K562 (cell line): ENCODE measurements around the gene CLIC3. TPM values are rescaled to one million over a fixed set of nuclear protein-coding genes. Genes with fewer than 3 reads are reported as not detected.

Source experiments
- ATAC-seq: fragments of 200-7000 bp; cut with Tn5 transposase; 3 replicates; pipeline ENCODE4 v1.9.1; 2020; ENCODE audit warnings: moderate library complexity
- BruUV-seq: library from RNA; stranded (reverse); fragments of 400-500 nt; replicated peaks from 2 replicates; lab custom pipeline; 2021; lab: Mats Ljungman, UMichigan
- CTCF ChIA-PET: fragments of 300-600 bp; formaldehyde crosslinking; extraction: SDS; loops from one replicate; lab custom pipeline; 2021; ENCODE audit warnings: low intra/inter-chr PET ratio; lab: Yijun Ruan, JAX
- POLR2A ChIA-PET: fragments of 300-600, 350-650 bp; sonication (Branson Sonifier 250); formaldehyde crosslinking; extraction: SDS; loops from one replicate; lab custom pipeline; 2021; ENCODE audit warnings: antibody characterized with exemption, inconsistent platforms; lab: Yijun Ruan, JAX
- DNase-seq, 4 experiments: peaks; one replicate each; pipeline versions ENCODE4 v3.0.0 to v3.0.0-alpha.2; 2011 to 2018; ENCODE audit warnings: low spot score in 3 of 4, mixed read lengths in 3 of 4; ENCODE audit errors: extremely low read depth in 1 of 4
- FAIRE-seq: peaks from 2 replicates; lab custom pipeline; 2011; peaks lifted over from hg19 to GRCh38; lab: Jason Lieb, UNC
- H2AFZ ChIP-seq: 2 replicates; pipeline ENCODE4 v1.6.0; 2011; ENCODE audit warnings: low read depth, low read length, control low read depth, inconsistent platforms
- H3K27ac ChIP-seq: fragments of 200-600 bp; 3 replicates; pipeline ENCODE4 v1.8.0; 2011; ENCODE audit warnings: low read depth, mild to moderate bottlenecking, control low read depth, inconsistent platforms, low read length, moderate library complexity, mixed read lengths; ENCODE audit errors: extremely low read depth
- H3K27me3 ChIP-seq, 2 experiments: fragments of 300-600 bp in 1 of 2; 2 replicates in 1 of 2; 3 replicates in 1 of 2; pipeline versions ENCODE4 v1.6.0 to v1.8.0; 2011; ENCODE audit warnings: inconsistent platforms in 2 of 2, low read length in 2 of 2, mild to moderate bottlenecking in 1 of 2, mixed read lengths in 1 of 2, moderate library complexity in 1 of 2; ENCODE audit not compliant: control insufficient read depth in 2 of 2, insufficient read depth in 2 of 2
- H3K36me3 ChIP-seq: fragments of 300-600 bp; 3 replicates; pipeline ENCODE4 v1.8.0; 2011; ENCODE audit warnings: mild to moderate bottlenecking, low read length, inconsistent platforms; ENCODE audit not compliant: control insufficient read depth, insufficient read depth
- H3K4me1 ChIP-seq, 2 experiments: fragments of 200-600 bp in 1 of 2; replicated peaks in 1 of 2; 2 replicates in 1 of 2; 3 replicates in 1 of 2; pipeline versions ENCODE4 v1.5.1 to v1.8.0; 2011; ENCODE audit warnings: inconsistent platforms in 2 of 2, low read length in 2 of 2, mild to moderate bottlenecking in 1 of 2, mixed read lengths in 1 of 2, moderate library complexity in 1 of 2; ENCODE audit not compliant: control insufficient read depth in 2 of 2, insufficient read depth in 2 of 2
- H3K4me2 ChIP-seq: 2 replicates; pipeline ENCODE4 v1.6.1; 2011; ENCODE audit warnings: low read length, control low read depth, inconsistent platforms, mixed read lengths; ENCODE audit not compliant: insufficient read depth
- H3K4me3 ChIP-seq: fragments of 200-600 bp; sonication (generic), shearing (Covaris generic); 2 replicates; pipeline ENCODE4 v1.5.1; 2016; ENCODE audit warnings: control low read depth, inconsistent platforms
- H3K79me2 ChIP-seq: fragments of 200-600 bp; 3 replicates; pipeline ENCODE4 v1.8.0; 2011; ENCODE audit warnings: low read length, inconsistent platforms; ENCODE audit not compliant: control insufficient read depth, insufficient read depth
- H3K9ac ChIP-seq, 2 experiments: 2 replicates each; pipeline versions ENCODE4 v1.6.0 to v1.6.1; 2011; ENCODE audit warnings: low read depth in 2 of 2, low read length in 2 of 2, control low read depth in 1 of 2, inconsistent platforms in 1 of 2, mild to moderate bottlenecking in 1 of 2, mixed read lengths in 1 of 2; ENCODE audit not compliant: insufficient read depth in 1 of 2
- H3K9me1 ChIP-seq: one replicate; pipeline ENCODE4 v1.6.0; 2011; ENCODE audit warnings: inconsistent platforms, mild to moderate bottlenecking, low read length, moderate library complexity; ENCODE audit not compliant: control insufficient read depth, insufficient read depth
- H3K9me3 ChIP-seq: replicated peaks from 2 replicates; pipeline ENCODE4 v1.5.1; 2011; ENCODE audit warnings: low read depth, low read length, inconsistent platforms; ENCODE audit not compliant: control insufficient read depth, insufficient read depth
- H4K20me1 ChIP-seq: replicated peaks from 2 replicates; pipeline ENCODE4 v1.6.1; 2011; ENCODE audit warnings: low read length, inconsistent platforms, mixed read lengths; ENCODE audit not compliant: control insufficient read depth, insufficient read depth
- CTBP1 ChIP-seq: fragments of 450-650 bp; IDR thresholded peaks from 2 replicates; pipeline ENCODE4 v1.6.1; 2016; ENCODE audit warnings: borderline replicate concordance
- ETV6 ChIP-seq, 3 experiments: fragments of 150-350 bp in 1 of 3; sonication (generic) in 1 of 3; formaldehyde crosslinking in 1 of 3; IDR thresholded peaks; 2 replicates each; pipeline versions ENCODE4 v1.6.1 to v1.8.0; 2014 to 2022; ENCODE audit warnings: borderline replicate concordance in 2 of 3, low read depth in 2 of 3, antibody characterized with exemption in 1 of 3, low read length in 1 of 3, mild to moderate bottlenecking in 1 of 3, missing genetic modification reagents in 1 of 3
- KDM4B ChIP-seq, 2 experiments: fragments of 450-650 bp in 1 of 2; sonication (generic) in 1 of 2; IDR thresholded peaks; 2 replicates each; pipeline ENCODE4 v1.6.1; 2016 to 2017; ENCODE audit warnings: borderline replicate concordance in 2 of 2, antibody characterized with exemption in 1 of 2, low read depth in 1 of 2, mild to moderate bottlenecking in 1 of 2
- ZNF764 ChIP-seq: fragments of 250-450 bp; sonication (Bioruptor Pico); IDR thresholded peaks from 2 replicates; pipeline ENCODE4 v1.4.0; 2020; ENCODE audit warnings: low read depth, mild to moderate bottlenecking, moderate library complexity
- WGBS: fragments of 100-300 bp; shearing (Covaris generic); methylation state at CpG from one replicate; pipeline ENCODE4 v1.1.6; 2016; ENCODE audit warnings: low coverage, mixed read lengths; ENCODE audit not compliant: insufficient coverage; ENCODE audit errors: missing lambda C conversion rate; 5-methylcytosine and 5-hydroxymethylcytosine counted together
- in situ Hi-C: fragments of 300-500 bp; cut with MboI; formaldehyde crosslinking; loops from 4 replicates; pipeline ENCODE4 v1.15.0; 2018; ENCODE audit warnings: inconsistent platforms, mixed read lengths
- intact Hi-C: fragments of 100-400 bp; cut with micrococcal nuclease; formaldehyde crosslinking; loops from 2 replicates; pipeline ENCODE4 v1.14.2; 2022
- polyA plus RNA-seq, 8 experiments: library from polyadenylated mRNA; depleted of rRNA in 4 of 8; stranded (reverse) in 5 of 8; unstranded in 3 of 8; fragments of >200 nt; fragmentation: Nextera tagmentation in 2 of 8; fragmentation: Illumina TruSeq in 1 of 8; extraction: Ambion mirVana in 2 of 8; extraction: Trizol in 1 of 8; gene quantifications; 2 replicates each; pipeline versions ENCODE4 v1.2.1 to v1.2.3, GENCODE V29; 2011 to 2014; ENCODE audit warnings: inconsistent platforms in 1 of 8, missing spikeins in 1 of 8
- total RNA-seq, 7 experiments: library from RNA; depleted of rRNA in 6 of 7; stranded (reverse); fragments of >200 nt in 6 of 7; fragmentation: Illumina TruSeq in 2 of 7; extraction: Trizol in 2 of 7; gene quantifications; 2 replicates each; pipeline versions ENCODE4 v1.2.1 to v1.2.3, GENCODE V29; 2011 to 2021; ENCODE audit warnings: low replicate concordance in 1 of 7

The CLIC3 gene
- total and polyA plus RNA-seq, 9 of the 15 experiments (the other 6 are each of a cell fraction or from before 2014, with no cell fraction given): 0.27 to 0.29 TPM; not detected in 7

GRCh38 chr9:137002646-137003041, 6.3 kb upstream of the CLIC3 start:
- H3K4me1 ChIP-seq: peaks cover 3 to 34% of the 10 kb centered on the region in 2 experiments; a peak in 3 of 5 replicates

GRCh38 chr9:137001857-137002645, 5.7 kb upstream of the CLIC3 start:
- Histone ChIP-seq H2AFZ (no peak overlapping the region), H3K4me2 (no peak overlapping the region), H3K4me1 (peaks cover 8 to 34% of the 10 kb centered on the region in 2 experiments; a peak in 3 of 5 replicates), H3K9ac (peak overlapping the region in 1 of 2 experiments; percentile 72; a peak in 2 of 4 replicates), H3K79me2 (no peaks in the 10 kb centered on the region), H3K9me3 (0 out of 2 replicates have a peak, but pooled peaks cover 1% of the 10 kb centered on the region), H3K27me3 (no peaks in the 10 kb centered on the region), H3K27ac (no peak overlapping the region), H3K36me3 (no peaks in the 10 kb centered on the region), H3K9me1 (no peaks in the 10 kb centered on the region), H4K20me1 (no peaks in the 10 kb centered on the region), H3K4me3 (no peak overlapping the region)
- in situ Hi-C loops (no loop called here), intact Hi-C loops (no loop called here)
- ChIA-PET POLR2A (interaction anchor here (0.6 to 1.3 kb wide), 3 partner anchors 10 to 240 kb away, joined by 3 to 5 read pairs (median 3); partner anchors contain the start of gene PAXX), CTCF (no interaction called here)
- 44% methylated on average over 18 of the region's 20 CpGs for WGBS
- no peak for FAIRE-seq
- BruUV-seq: no TSS peak
- TF ChIP-seq CTBP1 (no peak), KDM4B (IDR thresholded peaks at IDR 0.05; ENCODE audit: borderline replicate concordance in 2 of 2, low read depth in 1 of 2) (no peak)
- no peak for ATAC-seq
- DNase-seq: no peak

More at GRCh38 chr9:137002646-137003041, 6.3 kb upstream of the CLIC3 start:
- DNase-seq (no peak), ATAC-seq (no peak)
- peak overlapping the region in 1 of 2 experiments; percentile 61; a peak in 2 of 4 replicates for H3K9ac ChIP-seq
- intact Hi-C loops: no loop called here
- WGBS: 40% methylated on average over 10 of the region's 10 CpGs
- no TSS peak for BruUV-seq
- no peaks in the 10 kb centered on the region for H3K9me1 ChIP-seq
- in situ Hi-C loops: no loop called here
- H3K4me3 ChIP-seq: no peak overlapping the region
- no peaks in the 10 kb centered on the region for H3K27me3 ChIP-seq
- TF ChIP-seq ETV6 (IDR thresholded peaks at IDR 0.05; ENCODE audit: borderline replicate concordance in 1 of 2, low read depth in 2 of 2, low read length in 1 of 2) (no peak), ETV6 (CRISPR knock-in tag; IDR thresholded peaks at IDR 0.05; ENCODE audit: borderline replicate concordance) (no peak), ZNF764 (CRISPR knock-in tag) (no peak)
- TF ChIP-seq, all 486 proteins: peak for 0
- Histone ChIP-seq H4K20me1 (no peaks in the 10 kb centered on the region), H3K9me3 (0 out of 2 replicates have a peak, but pooled peaks cover 1% of the 10 kb centered on the region), H3K27ac (no peak overlapping the region), H3K36me3 (no peaks in the 10 kb centered on the region), H3K4me2 (no peak overlapping the region), H2AFZ (no peak overlapping the region), H3K79me2 (no peaks in the 10 kb centered on the region)
- CTCF ChIA-PET: no interaction called here
- FAIRE-seq: no peak
- POLR2A ChIA-PET: interaction anchor here (0.6 kb wide), 1 partner anchor 50 kb away, joined by 3 read pairs; no protein-coding TSS in a partner anchor
